Parietal lobe (tissue), 1 donor: Measurements from ENCODE around the gene PHYHD1. TPM values are rescaled to one million over a fixed set of nuclear protein-coding genes. Genes with fewer than 3 reads are reported as not detected.

Experiments
- total RNA-seq: library from RNA; depleted of rRNA; stranded (reverse); fragments of >200 nt; gene quantifications from one replicate; pipeline ENCODE4 v1.2.3, GENCODE V29; 2014

The PHYHD1 gene
- 1.9 TPM for total RNA-seq

GRCh38 chr9:128920381-128921058, at the start of gene PHYHD1:
PHYHD1 (plus strand) TSS chr9:128920982; CDS start chr9:128922324, 1,342 bp downstream.

GRCh38 chr9:128881884-128882676, 38.7 kb upstream of the PHYHD1 start, which contains the start of the genes KYAT1 and LRRC8A:
KYAT1 (minus strand) TSS chr9:128881950; CDS start chr9:128845405, 36,545 bp downstream.
LRRC8A (plus strand) TSS chr9:128882133; CDS start chr9:128907165, 25,032 bp downstream.

GRCh38 chr9:128947527-128948301, 26.9 kb downstream of the PHYHD1 start, which contains the start of the genes DOLK and NUP188:
DOLK (minus strand) TSS chr9:128947603; CDS start chr9:128947303, 300 bp downstream.
NUP188 (plus strand) TSS chr9:128947699; CDS start chr9:128947720, 21 bp downstream.

Other genes starting within 250 kb of the PHYHD1 start
- 408 TPM for gene SET, start 231.8 kb upstream of the PHYHD1 start, total RNA-seq
- 1.6 TPM for gene PKN3, start 218.5 kb upstream of the PHYHD1 start, total RNA-seq
- gene ZDHHC12, start 196.9 kb upstream of the PHYHD1 start, total RNA-seq = 3.1 TPM
- gene ZER1, start 149.1 kb upstream of the PHYHD1 start, total RNA-seq = 39.1 TPM
- 11.3 TPM for gene TBC1D13, start 133.7 kb upstream of the PHYHD1 start, total RNA-seq
- gene ENDOG, start 102.5 kb upstream of the PHYHD1 start, total RNA-seq = 18.5 TPM
- 23.8 TPM for gene SPOUT1, start 91.2 kb upstream of the PHYHD1 start, total RNA-seq
- 10.6 TPM for gene KYAT1, start 39.0 kb upstream of the PHYHD1 start, total RNA-seq
- 25.7 TPM for gene LRRC8A, start 38.8 kb upstream of the PHYHD1 start, total RNA-seq
- 12.2 TPM for gene DOLK, start 26.6 kb downstream of the PHYHD1 start, total RNA-seq
- 68.9 TPM for gene NUP188, start 26.7 kb downstream of the PHYHD1 start, total RNA-seq
- 52.6 TPM for gene SH3GLB2, start 107.3 kb downstream of the PHYHD1 start, total RNA-seq
- 28.5 TPM for gene MIGA2, start 115.6 kb downstream of the PHYHD1 start, total RNA-seq
- 9.7 TPM for gene DOLPP1, start 160.1 kb downstream of the PHYHD1 start, total RNA-seq
- 22.8 TPM for gene CRAT, start 189.8 kb downstream of the PHYHD1 start, total RNA-seq
- gene PTPA, start 190.4 kb downstream of the PHYHD1 start, total RNA-seq = 72.0 TPM